ENCODE results near the gene RANBP17. TPM values are rescaled to one million over a fixed set of nuclear protein-coding genes. Genes with fewer than 3 reads are reported as not detected.

RANBP17 gene
- total and polyA plus RNA-seq, 2 donors (not counting 1 experiment from before 2014, with no cell fraction given) = not detected

DNA sequence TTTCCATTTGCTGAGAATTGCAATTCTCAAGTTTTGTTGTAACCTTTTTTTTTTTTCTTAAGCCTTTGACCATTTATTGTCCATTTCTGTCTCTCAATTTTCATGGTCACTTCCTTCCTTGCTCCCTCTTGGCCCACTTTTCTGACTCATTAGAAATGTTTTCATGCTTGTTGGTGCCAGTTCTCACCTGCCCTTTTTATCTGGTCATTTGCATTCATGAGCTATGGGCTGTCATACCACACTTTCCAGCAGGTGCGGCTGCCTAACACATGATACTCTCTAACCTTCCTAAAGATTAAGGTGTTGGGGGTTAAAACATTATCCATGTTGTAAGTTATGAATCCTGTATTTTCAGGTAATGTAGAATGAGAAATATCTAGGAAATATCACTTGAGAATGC, 296.8 kb downstream of the RANBP17 start:
- H3K9me3 ChIP-seq (ENCODE audit: control extremely low read depth in 1 of 3, control insufficient read depth in 2 of 3, insufficient read depth in 1 of 3, low read length in 2 of 3) = peaks cover 0 to 2% (median 0%) of the 10 kb centered on the region in 3 donors
- ATAC-seq (ENCODE audit: low read depth) (no peak), DNase-seq (no peak)
- no peak overlapping the region for H3K4me3 ChIP-seq (ENCODE audit: control extremely low read depth in 1 of 5, extremely low read depth in 1 of 5, insufficient read depth in 1 of 5, low read depth in 2 of 5, low read length in 4 of 5)
- Mint-ChIP-seq H3K9me3 (ENCODE audit: insufficient read depth) (no peaks in the 10 kb centered on the region), H3K4me1 (peaks cover 3% of the 10 kb centered on the region), H3K4me3 (no peak overlapping the region), H3K27me3 (peaks cover 3% of the 10 kb centered on the region), H3K27ac (no peak overlapping the region)
- H3K36me3 ChIP-seq (replicated peaks in 1 of 2; ENCODE audit: control extremely low read depth in 1 of 2, control insufficient read depth in 1 of 2, extremely low read depth in 1 of 2, insufficient read depth in 2 of 2, low read length in 1 of 2) = no peaks in the 10 kb centered on the region
- intact Hi-C loops (cut with micrococcal nuclease) = no loop called here
- WGBS (ENCODE audit: insufficient coverage) = no CpG with 5 or more reads among the region's 1 CpG
- no peaks in the 10 kb centered on the region for H3K79me2 ChIP-seq (ENCODE audit: control insufficient read depth, insufficient read depth, low read length)
- H3K27me3 ChIP-seq (replicated peaks in 1 of 4; ENCODE audit: control extremely low read depth in 1 of 4, control insufficient read depth in 3 of 4, insufficient read depth in 4 of 4, low read length in 3 of 4) = no peaks in the 10 kb centered on the region
- no peak overlapping the region for H3K4me2 ChIP-seq (replicated peaks; ENCODE audit: low read depth, low read length, poor library complexity, severe bottlenecking)
- CTCF ChIA-PET = no interaction called here
- POLR2A ChIA-PET = no interaction called here
- TF ChIP-seq EZH2 (IDR thresholded peaks at IDR 0.05; ENCODE audit: borderline replicate concordance, insufficient read depth, low read depth, low read length, poor library complexity, severe bottlenecking) = no peak
- TF ChIP-seq, protein P1, sequence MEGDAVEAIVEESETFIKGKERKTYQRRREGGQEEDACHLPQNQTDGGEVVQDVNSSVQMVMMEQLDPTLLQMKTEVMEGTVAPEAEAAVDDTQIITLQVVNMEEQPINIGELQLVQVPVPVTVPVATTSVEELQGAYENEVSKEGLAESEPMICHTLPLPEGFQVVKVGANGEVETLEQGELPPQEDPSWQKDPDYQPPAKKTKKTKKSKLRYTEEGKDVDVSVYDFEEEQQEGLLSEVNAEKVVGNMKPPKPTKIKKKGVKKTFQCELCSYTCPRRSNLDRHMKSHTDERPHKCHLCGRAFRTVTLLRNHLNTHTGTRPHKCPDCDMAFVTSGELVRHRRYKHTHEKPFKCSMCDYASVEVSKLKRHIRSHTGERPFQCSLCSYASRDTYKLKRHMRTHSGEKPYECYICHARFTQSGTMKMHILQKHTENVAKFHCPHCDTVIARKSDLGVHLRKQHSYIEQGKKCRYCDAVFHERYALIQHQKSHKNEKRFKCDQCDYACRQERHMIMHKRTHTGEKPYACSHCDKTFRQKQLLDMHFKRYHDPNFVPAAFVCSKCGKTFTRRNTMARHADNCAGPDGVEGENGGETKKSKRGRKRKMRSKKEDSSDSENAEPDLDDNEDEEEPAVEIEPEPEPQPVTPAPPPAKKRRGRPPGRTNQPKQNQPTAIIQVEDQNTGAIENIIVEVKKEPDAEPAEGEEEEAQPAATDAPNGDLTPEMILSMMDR (IDR thresholded peaks at IDR 0.05) = no peak
- H3K27ac ChIP-seq (ENCODE audit: low read length in 2 of 2) = no peak overlapping the region
- no peak overlapping the region for H3K9ac ChIP-seq (ENCODE audit: low read length)
- H2AFZ ChIP-seq (ENCODE audit: insufficient read depth, low read depth, low read length, poor library complexity, severe bottlenecking) = no peak overlapping the region
- H4K20me1 ChIP-seq (ENCODE audit: control insufficient read depth, insufficient read depth, low read length, poor library complexity, severe bottlenecking) = no peaks in the 10 kb centered on the region
- no peaks in the 10 kb centered on the region for H3K4me1 ChIP-seq (ENCODE audit: control insufficient read depth in 2 of 2, insufficient read depth in 2 of 2, low read length in 2 of 2)

DNA sequence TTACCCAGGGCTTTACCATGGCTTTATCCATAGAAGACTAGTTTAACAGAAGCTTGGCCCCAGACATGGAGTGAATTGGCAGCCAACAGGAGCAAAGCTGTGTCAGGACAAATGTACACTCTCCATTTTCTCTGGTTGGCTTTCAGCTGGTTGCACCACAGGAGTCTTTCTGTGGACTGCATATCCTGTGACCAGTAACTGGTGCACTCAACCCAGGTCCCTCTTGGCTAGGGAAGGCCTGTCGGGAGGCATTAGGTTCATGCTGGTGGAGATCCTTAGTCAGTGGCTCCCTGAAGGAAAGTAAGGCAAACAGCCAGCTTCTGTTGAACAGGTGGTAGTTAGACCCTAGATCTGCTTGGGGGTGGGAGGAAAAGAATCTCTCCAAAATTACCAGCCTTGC, 300.3 kb downstream of the RANBP17 start:
- Mint-ChIP-seq H3K4me3 (no peak overlapping the region), H3K27me3 (peaks cover 4% of the 10 kb centered on the region), H3K27ac (no peak overlapping the region), H3K4me1 (no peaks in the 10 kb centered on the region), H3K9me3 (ENCODE audit: insufficient read depth) (no peaks in the 10 kb centered on the region)
- Histone ChIP-seq H3K36me3 (replicated peaks in 1 of 2; ENCODE audit: control extremely low read depth in 1 of 2, control insufficient read depth in 1 of 2, extremely low read depth in 1 of 2, insufficient read depth in 2 of 2, low read length in 1 of 2) (no peaks in the 10 kb centered on the region), H3K79me2 (ENCODE audit: control insufficient read depth, insufficient read depth, low read length) (no peaks in the 10 kb centered on the region), H3K9me3 (ENCODE audit: control extremely low read depth in 1 of 3, control insufficient read depth in 2 of 3, insufficient read depth in 1 of 3, low read length in 2 of 3) (peaks cover 0 to 2% (median 0%) of the 10 kb centered on the region in 3 donors), H3K9ac (ENCODE audit: low read length) (no peak overlapping the region), H4K20me1 (ENCODE audit: control insufficient read depth, insufficient read depth, low read length, poor library complexity, severe bottlenecking) (no peaks in the 10 kb centered on the region), H3K4me3 (ENCODE audit: control extremely low read depth in 1 of 5, extremely low read depth in 1 of 5, insufficient read depth in 1 of 5, low read depth in 2 of 5, low read length in 4 of 5) (no peak overlapping the region), H3K4me1 (ENCODE audit: control insufficient read depth in 2 of 2, insufficient read depth in 2 of 2, low read length in 2 of 2) (no peaks in the 10 kb centered on the region), H2AFZ (ENCODE audit: insufficient read depth, low read depth, low read length, poor library complexity, severe bottlenecking) (no peak overlapping the region), H3K4me2 (replicated peaks; ENCODE audit: low read depth, low read length, poor library complexity, severe bottlenecking) (no peak overlapping the region), H3K27ac (ENCODE audit: low read length in 2 of 2) (no peak overlapping the region), H3K27me3 (replicated peaks in 1 of 4; ENCODE audit: control extremely low read depth in 1 of 4, control insufficient read depth in 3 of 4, insufficient read depth in 4 of 4, low read length in 3 of 4) (no peaks in the 10 kb centered on the region)
- ATAC-seq (ENCODE audit: low read depth) (no peak), DNase-seq (no peak)
- no peak for TF ChIP-seq EZH2 (IDR thresholded peaks at IDR 0.05; ENCODE audit: borderline replicate concordance, insufficient read depth, low read depth, low read length, poor library complexity, severe bottlenecking)
- TF ChIP-seq, protein P1 (IDR thresholded peaks at IDR 0.05) = no peak
- CTCF ChIA-PET = no interaction called here
- POLR2A ChIA-PET = no interaction called here
- intact Hi-C loops (cut with micrococcal nuclease) = no loop called here
- whole genome bisulfite sequencing (ENCODE audit: insufficient coverage) = 100% methylated on average over 1 of the region's 1 CpG
